PC-3 (cell line): ENCODE data around the gene C1orf105.

Experiments used
- CTCF ChIP-seq: fragments of 300-600 bp; sonication (generic); conservative IDR thresholded peaks from 2 replicates; pipeline ENCODE4 v1.5.1; 2017; ENCODE audit warnings: antibody characterized with exemption, low read depth, mild to moderate bottlenecking, low read length
- EZH2phosphoT487 ChIP-seq: fragments of 300-600 bp; sonication (generic); IDR thresholded peaks from 2 replicates; pipeline ENCODE4 v1.6.1; 2018; ENCODE audit warnings: mild to moderate bottlenecking, antibody characterized with exemption, low read length, borderline replicate concordance

DNA sequence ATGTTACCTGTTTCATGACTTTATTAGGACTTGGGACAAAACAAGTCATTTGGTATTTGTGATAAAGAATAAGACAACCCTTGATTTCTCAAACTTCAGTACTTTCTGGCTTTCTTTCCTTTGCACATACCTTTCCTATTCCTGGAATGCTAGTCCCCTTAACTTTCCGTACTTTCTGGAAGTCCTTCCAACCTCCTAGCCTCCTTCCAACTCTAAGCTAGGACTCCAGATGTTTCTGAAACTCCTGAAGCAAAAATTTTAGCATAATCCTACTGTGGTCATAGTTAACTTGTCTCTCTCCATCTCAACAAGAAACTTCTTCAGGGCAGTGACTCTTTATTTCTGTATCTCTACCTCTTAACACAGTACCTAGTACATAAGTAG lies 19.8 kb upstream of the C1orf105 start:
- TF ChIP-seq CTCF: no peak
- TF ChIP-seq EZH2phosphoT487: no peak
